MM.1S (cell line): ENCODE results near the gene SLC6A3.

Experiments
- DNase-seq: peaks from one replicate; pipeline ENCODE4 v3.0.0-alpha.2; 2015
- H2AFZ ChIP-seq: fragments of 300-600 bp; sonication (generic); 2 replicates; pipeline ENCODE4 v1.6.0; 2016; ENCODE audit warnings: antibody characterized with exemption, low read length
- H3F3A ChIP-seq: fragments of 300-600 bp; sonication (generic); 2 replicates; pipeline ENCODE4 v1.6.1; 2016; ENCODE audit warnings: mild to moderate bottlenecking, antibody characterized with exemption, low read length, moderate library complexity, mixed read lengths; ENCODE audit not compliant: insufficient read depth
- H3K27ac ChIP-seq: fragments of 300-600 bp; sonication (generic); 2 replicates; pipeline ENCODE4 v1.5.1; 2016; ENCODE audit warnings: mild to moderate bottlenecking, low read length
- H3K27me3 ChIP-seq: fragments of 300-600 bp; sonication (generic); replicated peaks from 2 replicates; pipeline ENCODE4 v1.6.0; 2016; ENCODE audit warnings: low read length; ENCODE audit not compliant: insufficient read depth
- H3K36me3 ChIP-seq: fragments of 300-600 bp; sonication (generic); replicated peaks from 2 replicates; pipeline ENCODE4 v1.6.1; 2016; ENCODE audit warnings: mild to moderate bottlenecking, low read length, mixed read lengths; ENCODE audit not compliant: insufficient read depth
- H3K4me1 ChIP-seq: fragments of 300-600 bp; sonication (generic); 2 replicates; pipeline ENCODE4 v1.6.1; 2016; ENCODE audit warnings: low read length, mixed read lengths
- H3K4me2 ChIP-seq: fragments of 300-600 bp; sonication (generic); 2 replicates; pipeline ENCODE4 v1.6.0; 2016; ENCODE audit warnings: low read depth, low read length
- H3K4me3 ChIP-seq: fragments of 300-600 bp; sonication (generic); 2 replicates; pipeline ENCODE4 v1.5.1; 2016; ENCODE audit warnings: low read length, mixed read lengths
- H3K79me2 ChIP-seq: fragments of 300-600 bp; sonication (generic); 2 replicates; pipeline ENCODE4 v1.6.1; 2016; ENCODE audit warnings: mixed run types, low read length, mixed read lengths
- H3K9ac ChIP-seq: fragments of 300-600 bp; sonication (generic); 2 replicates; pipeline ENCODE4 v1.6.1; 2016; ENCODE audit warnings: low read length, mixed read lengths
- H3K9me2 ChIP-seq: fragments of 300-600 bp; sonication (generic); replicated peaks from 2 replicates; pipeline ENCODE4 v1.6.1; 2016; ENCODE audit warnings: mild to moderate bottlenecking, low read length, mixed read lengths; ENCODE audit not compliant: insufficient read depth
- H3K9me3 ChIP-seq: fragments of 300-600 bp; sonication (generic); replicated peaks from 2 replicates; pipeline ENCODE4 v1.6.1; 2016; ENCODE audit warnings: mild to moderate bottlenecking, low read length, mixed read lengths; ENCODE audit not compliant: insufficient read depth
- H4K20me1 ChIP-seq: fragments of 300-600 bp; sonication (generic); 2 replicates; pipeline ENCODE4 v1.6.1; 2016; ENCODE audit warnings: mild to moderate bottlenecking, low read length, moderate library complexity, mixed read lengths; ENCODE audit not compliant: insufficient read depth
- CTCF ChIP-seq: fragments of 300-600 bp; sonication (generic); IDR thresholded peaks from 2 replicates; pipeline ENCODE4 v1.5.1; 2016; ENCODE audit warnings: antibody characterized with exemption, low read length, mixed read lengths
- EZH2 ChIP-seq: fragments of 300-600 bp; sonication (generic); optimal IDR thresholded peaks from 2 replicates; pipeline ENCODE3; 2017; ENCODE audit warnings: low read depth, mild to moderate bottlenecking, antibody characterized with exemption, low read length, mixed read lengths
- EZH2phosphoT487 ChIP-seq: fragments of 300-600 bp; sonication (generic); IDR thresholded peaks from 2 replicates; pipeline ENCODE4 v1.6.1; 2018; ENCODE audit warnings: antibody characterized with exemption, low read length

SLC6A3 gene

GRCh38 chr5:1396293-1396816 lies 48.9 kb downstream of the SLC6A3 start:
- TF ChIP-seq EZH2phosphoT487, result no peak
- TF ChIP-seq CTCF, result no peak
- TF ChIP-seq EZH2, result no peak

GRCh38 chr5:1394881-1395860 lies 50.1 kb downstream of the SLC6A3 start:
- H3K4me1 ChIP-seq, result no peaks in the 10 kb centered on the region
- H3K27ac ChIP-seq, result no peak overlapping the region
- peaks cover 95% of the 10 kb centered on the region for H3K27me3 ChIP-seq
- no peaks in the 10 kb centered on the region for H3K36me3 ChIP-seq
- H3F3A ChIP-seq, result no peaks in the 10 kb centered on the region
- no peak for DNase-seq
- H3K4me2 ChIP-seq, result no peak overlapping the region
- TF ChIP-seq EZH2phosphoT487, result no peak
- TF ChIP-seq EZH2, result no peak
- no peak for TF ChIP-seq CTCF
- no peak overlapping the region for H3K4me3 ChIP-seq
- no peaks in the 10 kb centered on the region for H3K9me2 ChIP-seq
- H3K9ac ChIP-seq, result no peak overlapping the region
- no peak overlapping the region for H2AFZ ChIP-seq
- no peaks in the 10 kb centered on the region for H3K9me3 ChIP-seq
- no peaks in the 10 kb centered on the region for H3K79me2 ChIP-seq
- no peaks in the 10 kb centered on the region for H4K20me1 ChIP-seq

More at GRCh38 chr5:1396293-1396816, 48.9 kb downstream of the SLC6A3 start:
- Histone ChIP-seq H3K9ac (no peak overlapping the region), H3F3A (no peaks in the 10 kb centered on the region), H3K27ac (no peak overlapping the region), H3K4me3 (no peak overlapping the region), H3K9me2 (no peaks in the 10 kb centered on the region), H3K9me3 (no peaks in the 10 kb centered on the region), H3K4me1 (no peaks in the 10 kb centered on the region), H3K4me2 (no peak overlapping the region), H2AFZ (no peak overlapping the region), H4K20me1 (no peaks in the 10 kb centered on the region), H3K36me3 (no peaks in the 10 kb centered on the region), H3K79me2 (no peaks in the 10 kb centered on the region), H3K27me3 (peaks cover 93% of the 10 kb centered on the region)
- DNase-seq, result no peak

GRCh38 chr5:1393571-1394501 lies 51.4 kb downstream of the SLC6A3 start:
- Histone ChIP-seq H3K4me1 (no peaks in the 10 kb centered on the region), H3K4me2 (no peak overlapping the region), H2AFZ (no peak overlapping the region), H3K9me2 (no peaks in the 10 kb centered on the region), H3K27me3 (peaks cover 95% of the 10 kb centered on the region), H3K27ac (no peak overlapping the region), H3K9ac (no peak overlapping the region), H3F3A (no peaks in the 10 kb centered on the region), H3K4me3 (no peak overlapping the region), H3K9me3 (no peaks in the 10 kb centered on the region), H4K20me1 (no peaks in the 10 kb centered on the region), H3K79me2 (no peaks in the 10 kb centered on the region), H3K36me3 (no peaks in the 10 kb centered on the region)
- TF ChIP-seq CTCF, result no peak
- TF ChIP-seq EZH2phosphoT487, result no peak
- no peak for TF ChIP-seq EZH2
- DNase-seq, result no peak
